ENCODE data around the gene SEC23IP.

- TF ChIP-seq, protein P1, sequence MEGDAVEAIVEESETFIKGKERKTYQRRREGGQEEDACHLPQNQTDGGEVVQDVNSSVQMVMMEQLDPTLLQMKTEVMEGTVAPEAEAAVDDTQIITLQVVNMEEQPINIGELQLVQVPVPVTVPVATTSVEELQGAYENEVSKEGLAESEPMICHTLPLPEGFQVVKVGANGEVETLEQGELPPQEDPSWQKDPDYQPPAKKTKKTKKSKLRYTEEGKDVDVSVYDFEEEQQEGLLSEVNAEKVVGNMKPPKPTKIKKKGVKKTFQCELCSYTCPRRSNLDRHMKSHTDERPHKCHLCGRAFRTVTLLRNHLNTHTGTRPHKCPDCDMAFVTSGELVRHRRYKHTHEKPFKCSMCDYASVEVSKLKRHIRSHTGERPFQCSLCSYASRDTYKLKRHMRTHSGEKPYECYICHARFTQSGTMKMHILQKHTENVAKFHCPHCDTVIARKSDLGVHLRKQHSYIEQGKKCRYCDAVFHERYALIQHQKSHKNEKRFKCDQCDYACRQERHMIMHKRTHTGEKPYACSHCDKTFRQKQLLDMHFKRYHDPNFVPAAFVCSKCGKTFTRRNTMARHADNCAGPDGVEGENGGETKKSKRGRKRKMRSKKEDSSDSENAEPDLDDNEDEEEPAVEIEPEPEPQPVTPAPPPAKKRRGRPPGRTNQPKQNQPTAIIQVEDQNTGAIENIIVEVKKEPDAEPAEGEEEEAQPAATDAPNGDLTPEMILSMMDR (IDR thresholded peaks at IDR 0.05; ENCODE audit: low read depth, low read length) = no peak
- TF ChIP-seq EZH2phosphoT487 (IDR thresholded peaks at IDR 0.05; ENCODE audit: low read depth) = no peak
Observed at GRCh38 chr10:119896061-119896655, 3.6 kb downstream of the SEC23IP start.

Data from OCI-LY3 (cell line).